Stimulated activated CD4-positive, alpha-beta T cell treated with anti-CD3 and anti-CD28 coated beads, TNF-alpha, amount 100 ng/mL, for 4 hours (primary cell): ENCODE results near the gene SLC17A7.
A peak's percentile ranks its signal among the peaks of the same experiment; 100 is the strongest.
"Not testable (repeated sequence)": the region's sequence is repeated elsewhere in the genome, so short reads cannot be mapped to it uniquely, and the experiment has no call there.

Source experiments
- DNase-seq, 3 experiments: peaks; one replicate each; pipeline ENCODE4 v3.0.0-alpha.2; 2020; ENCODE audit warnings: low read depth in 3 of 3

Gene SLC17A7

DNA sequence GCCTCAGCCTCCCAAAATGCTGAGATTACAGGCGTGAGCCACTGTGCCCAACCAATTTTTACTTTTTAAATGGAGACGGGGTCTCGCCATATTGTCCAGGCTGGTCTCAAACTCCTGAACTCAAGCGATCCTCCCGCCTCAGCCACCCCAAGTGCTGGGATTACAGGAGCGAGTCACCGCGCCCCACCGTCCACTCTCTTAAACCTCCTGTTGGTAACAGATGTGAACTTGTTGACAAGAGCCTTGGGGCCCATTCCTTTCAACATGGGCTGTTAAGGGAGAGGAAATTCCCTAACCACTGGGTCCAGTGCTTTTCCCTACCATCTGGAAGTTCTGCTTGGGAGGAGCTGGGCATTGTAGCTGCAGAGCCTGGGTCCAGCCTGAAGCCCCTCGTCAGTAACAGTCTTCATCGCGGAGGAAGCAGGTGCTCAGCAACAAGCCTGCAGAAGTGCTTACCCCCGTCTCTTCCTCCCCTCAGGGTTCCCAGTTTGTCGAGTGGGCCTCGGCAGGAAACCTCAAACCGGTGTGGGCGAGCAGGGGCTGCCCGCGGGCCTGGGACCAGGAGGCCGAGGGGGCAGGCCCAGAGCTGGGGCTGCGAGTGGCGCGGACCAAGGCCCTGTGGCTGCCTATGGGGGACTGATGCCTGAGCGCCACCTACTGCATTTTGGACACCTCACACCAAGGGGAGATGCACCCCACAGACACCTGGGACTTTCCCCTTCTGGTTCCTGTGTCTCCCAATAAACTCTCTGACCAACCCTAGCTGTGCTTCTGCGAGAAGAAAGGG lies 28.7 kb upstream of the SLC17A7 start:
- DNase-seq: peak in 1 of 3 experiments; percentile 44

DNA sequence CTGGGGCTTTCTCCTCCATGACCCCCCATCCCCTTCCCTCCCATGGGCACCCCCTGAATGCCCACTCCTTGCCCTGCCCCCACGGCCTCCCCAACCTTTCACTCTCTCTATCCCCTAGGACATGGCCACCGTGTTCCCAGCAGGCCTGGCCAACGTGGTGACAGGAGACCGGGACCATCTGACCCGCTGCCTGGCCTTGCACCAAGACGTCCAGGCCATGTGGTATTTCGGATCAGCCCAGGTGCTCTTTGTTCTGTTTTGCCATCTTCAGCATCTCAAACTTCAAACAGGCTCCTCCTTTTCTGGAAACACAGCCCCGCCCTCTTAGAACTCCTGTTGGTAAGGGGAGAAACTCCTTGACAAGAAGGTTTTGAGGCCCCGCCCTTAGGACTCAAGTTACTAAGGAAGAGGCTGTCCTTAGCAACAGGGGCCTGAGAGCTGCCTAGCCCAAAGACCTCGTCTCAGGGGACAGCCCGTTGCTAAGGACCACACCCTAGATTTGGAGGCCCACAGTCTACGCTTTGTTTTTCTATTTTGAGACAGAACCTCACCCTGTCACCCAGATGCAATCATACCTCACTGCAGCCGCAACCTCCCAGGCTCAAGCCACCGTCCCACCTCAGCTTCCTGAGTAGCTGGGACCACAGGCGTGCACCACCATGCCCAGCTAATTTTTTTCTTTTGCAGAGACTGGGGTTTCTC lies 27.6 kb upstream of the SLC17A7 start:
- peak in 1 of 3 experiments; percentile 61 for DNase-seq

GRCh38 chr19:49468199-49468598 lies 26.9 kb upstream of the SLC17A7 start:
- no peak for DNase-seq

DNA sequence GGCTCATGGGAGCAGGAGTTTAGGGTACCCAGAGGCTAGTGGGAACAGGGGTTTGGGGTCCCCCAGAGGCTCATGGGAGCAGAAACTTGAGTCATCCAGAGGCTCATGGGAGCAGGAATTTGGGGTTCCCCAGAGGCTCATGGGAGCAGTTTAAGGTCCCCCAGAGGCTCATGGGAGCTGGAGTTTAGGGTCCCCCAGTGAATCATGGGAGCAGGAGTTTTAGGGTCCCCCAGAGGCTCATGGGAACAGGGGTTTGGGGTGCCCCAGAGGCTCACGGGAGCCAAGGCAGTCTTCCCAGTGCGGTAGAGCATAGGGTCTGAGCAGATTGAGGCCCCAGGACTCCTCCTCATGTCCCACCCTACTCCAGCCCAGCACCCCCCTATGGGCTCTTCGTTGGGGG lies 24.0 kb upstream of the SLC17A7 start:
- no peak for DNase-seq

- DNase-seq: no peak
These were observed 22.8 kb upstream of the SLC17A7 start for GRCh38 chr19:49463960-49464740.

GRCh38 chr19:49462492-49462891 lies 21.2 kb upstream of the SLC17A7 start:
- DNase-seq: no peak

GRCh38 chr19:49461656-49462055 lies 20.3 kb upstream of the SLC17A7 start:
- DNase-seq: no peak

GRCh38 chr19:49461130-49461529 lies 19.8 kb upstream of the SLC17A7 start:
- DNase-seq: not testable (repeated sequence)

GRCh38 chr19:49459388-49459787 lies 18.1 kb upstream of the SLC17A7 start:
- DNase-seq: no peak

- no peak for DNase-seq
These were observed 17.2 kb upstream of the SLC17A7 start for GRCh38 chr19:49458567-49458903.

GRCh38 chr19:49456326-49456725 lies 15.0 kb upstream of the SLC17A7 start:
- no peak for DNase-seq

GRCh38 chr19:49455773-49456172 lies 14.4 kb upstream of the SLC17A7 start:
- no peak for DNase-seq

DNA sequence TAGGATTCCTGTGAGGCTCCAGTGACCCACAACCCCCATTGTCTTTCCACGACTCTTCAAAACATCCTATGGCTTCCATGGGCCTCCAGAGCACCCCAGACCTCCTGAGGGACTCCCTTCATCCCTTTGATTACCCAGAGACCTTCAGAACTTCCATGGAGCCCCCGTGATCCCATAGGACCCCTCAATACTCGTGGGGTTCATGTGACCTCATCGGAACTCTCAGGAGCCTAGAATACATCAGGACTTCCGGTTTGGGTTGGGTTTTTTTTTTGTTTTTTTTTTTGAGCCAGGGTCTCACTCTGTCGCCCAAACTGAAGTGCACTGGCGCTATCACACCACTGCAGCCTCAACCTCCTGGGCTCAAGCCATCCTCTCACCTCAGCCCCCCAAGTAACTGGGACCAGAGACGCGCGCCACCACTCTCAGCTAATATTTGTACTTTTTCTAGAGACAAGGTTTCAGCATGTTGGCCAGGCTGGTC lies 12.5 kb upstream of the SLC17A7 start:
- no peak for DNase-seq

DNA sequence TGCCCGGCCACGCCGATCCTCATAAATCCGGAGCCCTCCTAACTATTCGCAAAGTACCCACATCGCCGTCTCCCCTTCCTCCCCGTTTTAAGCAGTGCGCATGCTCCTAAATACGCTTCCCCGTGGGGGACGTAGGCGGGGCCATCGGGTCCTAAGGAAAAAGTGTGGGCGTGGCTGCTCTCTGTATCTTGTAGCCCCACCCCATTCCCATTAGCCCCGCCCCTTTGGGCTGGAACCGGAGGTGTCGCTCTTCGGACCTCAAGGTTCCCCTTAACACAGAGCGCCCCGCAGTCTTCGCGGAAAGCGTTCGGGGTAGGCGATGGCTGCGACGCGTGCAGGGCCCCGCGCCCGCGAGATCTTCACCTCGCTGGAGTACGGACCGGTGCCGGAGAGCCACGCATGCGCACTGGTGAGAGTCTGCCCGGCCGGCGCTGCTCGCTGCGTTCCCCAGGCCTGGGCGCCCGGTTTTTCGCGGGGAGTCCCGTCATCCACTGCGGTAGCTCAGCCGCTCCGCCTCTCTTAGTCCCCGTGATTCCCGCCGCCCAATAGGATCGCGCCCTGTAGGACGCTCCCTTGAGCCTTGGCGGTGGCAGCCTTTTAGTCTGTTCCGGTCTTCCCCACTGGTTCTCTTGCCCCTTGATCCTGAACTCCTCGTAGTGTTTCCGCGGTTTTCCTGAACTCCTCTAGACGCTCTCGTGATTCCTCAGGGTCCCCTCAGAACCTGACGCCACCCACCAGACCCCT lies 11.9 kb upstream of the SLC17A7 start, which contains the start of gene ALDH16A1:
ALDH16A1 (plus strand) TSS at position 213 of the 744 bp plus-strand sequence; CDS start at position 320, 107 bp downstream.
- peak; percentile 92 to 95 (median 95) for DNase-seq

GRCh38 chr19:49451430-49452181 lies 10.3 kb upstream of the SLC17A7 start, which contains the start of gene PIH1D1:
Gene PIH1D1, minus strand, starts transcription at chr19:49451814. Its CDS starts 240 bp downstream, at chr19:49451574.
- DNase-seq: peak; percentile 78 to 92 (median 87)

DNA sequence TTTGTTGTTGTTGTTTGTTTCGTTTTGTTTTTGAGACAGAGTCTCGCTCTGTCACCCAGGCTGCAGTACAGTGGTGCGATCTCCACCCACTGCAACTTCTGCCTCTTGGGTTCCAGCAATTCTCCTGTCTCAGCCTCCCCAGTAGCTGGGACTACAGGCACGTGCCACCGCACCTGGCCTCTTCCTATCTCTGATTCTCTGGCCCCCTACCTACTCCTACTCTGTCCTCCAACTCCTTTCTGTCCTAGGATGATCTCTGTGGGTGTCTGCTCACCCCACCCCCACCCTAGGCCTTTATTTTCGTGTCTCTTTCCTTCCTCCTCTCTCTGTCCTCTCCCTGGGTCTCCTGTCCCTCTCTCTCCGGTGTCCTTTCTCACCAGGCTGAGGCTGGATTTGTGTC lies 9.1 kb upstream of the SLC17A7 start:
- no peak for DNase-seq

- DNase-seq: no peak
These were observed 7.1 kb upstream of the SLC17A7 start for GRCh38 chr19:49448432-49448786.

- no peak for DNase-seq
These were observed 6.4 kb upstream of the SLC17A7 start for GRCh38 chr19:49447485-49448431.

GRCh38 chr19:49445997-49446396 lies 4.7 kb upstream of the SLC17A7 start:
- DNase-seq: no peak
